HCT116 (cell line): ENCODE data around the gene NACAD. TPM values are rescaled to one million over a fixed set of nuclear protein-coding genes. Genes with fewer than 3 reads are reported as not detected.

Experiments
- ATAC-seq: fragments of 200-7000 bp; cut with Tn5 transposase; 2 replicates; pipeline ENCODE4 v1.9.1; 2020; ENCODE audit warnings: mild to moderate bottlenecking, moderate library complexity
- BruUV-seq: library from RNA; stranded (reverse); fragments of 400-500 nt; replicated peaks from 2 replicates; lab custom pipeline; 2021; lab: Mats Ljungman, UMichigan
- CTCF ChIA-PET: fragments of 300-600 bp; sonication (Branson Sonifier 250); formaldehyde crosslinking; loops from one replicate; lab custom pipeline; 2021; ENCODE audit warnings: antibody characterized with exemption; lab: Charles Lee
- POLR2A ChIA-PET: fragments of 300-600, 350-600 bp; sonication (Branson Sonifier 250); formaldehyde crosslinking; loops from one replicate; lab custom pipeline; 2021; ENCODE audit warnings: antibody characterized with exemption; lab: Charles Lee
- RAD21 ChIA-PET, 2 experiments: fragments of 300-600 bp; sonication (Branson Sonifier 250); formaldehyde crosslinking; loops; one replicate each; lab custom pipeline; 2023; ENCODE audit warnings: low total read pairs in 2 of 2; ENCODE audit not compliant: uncharacterized antibody in 2 of 2, unreplicated experiment in 2 of 2, low non-redundant PET in 1 of 2; lab: Charles Lee
- DNase-seq: peaks from one replicate; pipeline ENCODE4 v3.0.0-alpha.2; 2010; ENCODE audit warnings: low read depth, low spot score
- H2AFZ ChIP-seq: fragments of 200-600 bp; shearing (Covaris generic), sonication (generic); 2 replicates; pipeline ENCODE4 v1.6.1; 2017; ENCODE audit warnings: low read depth, mixed run types, mixed read lengths, antibody characterized with exemption, low read length; ENCODE audit not compliant: poor library complexity, severe bottlenecking
- H3K27ac ChIP-seq: 2 replicates; pipeline ENCODE4 v1.5.1; 2012; ENCODE audit warnings: low read depth, low read length
- H3K27me3 ChIP-seq: fragments of 200-600 bp; sonication (generic); 2 replicates; pipeline ENCODE4 v1.6.1; 2016; ENCODE audit warnings: mixed run types, low read length, mixed read lengths; ENCODE audit not compliant: insufficient read depth
- H3K36me3 ChIP-seq, 2 experiments: fragments of 200-500 bp in 1 of 2; fragments of 200-600 bp in 1 of 2; sonication (Bioruptor generic) in 1 of 2; sonication (generic) in 1 of 2; 2 replicates each; pipeline versions ENCODE4 v1.5.1 to v1.6.1; 2014 to 2016; ENCODE audit warnings: low read length in 2 of 2, inconsistent platforms in 1 of 2, mixed read lengths in 1 of 2, mixed run types in 1 of 2; ENCODE audit not compliant: insufficient read depth in 2 of 2, control insufficient read depth in 1 of 2
- H3K4me1 ChIP-seq, 2 experiments: fragments of 200-600 bp in 1 of 2; sonication (generic) in 1 of 2; 2 replicates each; pipeline versions ENCODE4 v1.5.1 to v1.6.1; 2012 to 2017; ENCODE audit warnings: low read length in 2 of 2, inconsistent platforms in 1 of 2, mild to moderate bottlenecking in 1 of 2, mixed read lengths in 1 of 2, mixed run types in 1 of 2, moderate library complexity in 1 of 2; ENCODE audit not compliant: insufficient read depth in 2 of 2, control insufficient read depth in 1 of 2
- H3K4me2 ChIP-seq: fragments of 200-600 bp; sonication (generic); 2 replicates; pipeline ENCODE4 v1.6.1; 2017; ENCODE audit warnings: mixed run types, low read length, mixed read lengths
- H3K4me3 ChIP-seq, 2 experiments: fragments of 200-600 bp in 1 of 2; sonication (generic) in 1 of 2; replicated peaks in 1 of 2; 2 replicates each; pipeline ENCODE4 v1.5.1; 2011 to 2016; ENCODE audit warnings: low read length in 2 of 2, control low read depth in 1 of 2, low read depth in 1 of 2, mild to moderate bottlenecking in 1 of 2, mixed read lengths in 1 of 2, mixed run types in 1 of 2
- H3K79me2 ChIP-seq: fragments of 200-600 bp; sonication (generic); 2 replicates; pipeline ENCODE4 v1.6.1; 2017; ENCODE audit warnings: mild to moderate bottlenecking, mixed run types, low read length, moderate library complexity, mixed read lengths; ENCODE audit not compliant: insufficient read depth
- H3K9ac ChIP-seq: fragments of 200-600 bp; sonication (generic); 2 replicates; pipeline ENCODE4 v1.6.1; 2016; ENCODE audit warnings: low read length, mixed read lengths
- H3K9me2 ChIP-seq: fragments of 200-600 bp; sonication (generic), shearing (Covaris generic); 2 replicates; pipeline ENCODE4 v1.6.1; 2017; ENCODE audit warnings: mixed run types, mild to moderate bottlenecking, moderate library complexity; ENCODE audit not compliant: insufficient read depth
- H3K9me3 ChIP-seq, 2 experiments: fragments of 200-500 bp in 1 of 2; fragments of 200-600 bp in 1 of 2; sonication (Bioruptor generic) in 1 of 2; sonication (generic) in 1 of 2; 2 replicates each; pipeline ENCODE4 v1.6.1; 2014 to 2017; ENCODE audit warnings: low read length in 2 of 2, mixed read lengths in 2 of 2, inconsistent platforms in 1 of 2, low read depth in 1 of 2, mild to moderate bottlenecking in 1 of 2, mixed run types in 1 of 2, moderate library complexity in 1 of 2; ENCODE audit not compliant: control insufficient read depth in 1 of 2, insufficient read depth in 1 of 2
- H4K20me1 ChIP-seq: fragments of 200-600 bp; sonication (generic), shearing (Covaris generic); 2 replicates; pipeline ENCODE4 v1.6.1; 2017; ENCODE audit warnings: mixed run types, mild to moderate bottlenecking, moderate library complexity; ENCODE audit not compliant: insufficient read depth
- ATF3 ChIP-seq: IDR thresholded peaks from 2 replicates; pipeline ENCODE4 v1.6.1; 2012
- EGR1 ChIP-seq: IDR thresholded peaks from 2 replicates; pipeline ENCODE4 v1.6.1; 2012; ENCODE audit warnings: low read depth
- POLR2A ChIP-seq: IDR thresholded peaks from 2 replicates; pipeline ENCODE4 v1.7.0; 2011; ENCODE audit warnings: borderline replicate concordance; ENCODE audit not compliant: insufficient read depth, insufficient read length; ENCODE audit errors: extremely low read depth
- RAD21 ChIP-seq: IDR thresholded peaks from 2 replicates; pipeline ENCODE4 v1.6.1; 2012; ENCODE audit warnings: low read depth, mild to moderate bottlenecking
- ZBTB33 ChIP-seq: IDR thresholded peaks from 2 replicates; pipeline ENCODE4 v1.6.1; 2011; ENCODE audit warnings: mild to moderate bottlenecking, low read length, moderate library complexity; ENCODE audit not compliant: insufficient replicate concordance; ENCODE audit errors: extremely low read depth
- ZFX ChIP-seq: fragments of 450-650 bp; IDR thresholded peaks from 2 replicates; pipeline ENCODE4 v1.6.1; 2017
- intact Hi-C: fragments of 100-400 bp; cut with micrococcal nuclease; formaldehyde crosslinking; loops from 2 replicates; pipeline ENCODE4 v1.10.0; 2022
- total RNA-seq: library from RNA; stranded (reverse); gene quantifications from one replicate; pipeline ENCODE4 v1.2.1, GENCODE V29; 2021; ENCODE audit not compliant: unreplicated experiment

NACAD gene
- total RNA-seq, 1 experiment from 2014 or later: 0.05 TPM

GRCh38 chr7:45107356-45107755 is 18.6 kb upstream of the NACAD start:
- POLR2A ChIA-PET: no interaction called here
- Histone ChIP-seq H3K27ac (no peak overlapping the region), H4K20me1 (peaks cover 13% of the 10 kb centered on the region), H3K79me2 (peaks cover 89% of the 10 kb centered on the region), H3K4me2 (no peak overlapping the region), H3K27me3 (no peaks in the 10 kb centered on the region), H3K9ac (no peak overlapping the region), H3K9me3 (no peaks in the 10 kb centered on the region), H3K9me2 (no peaks in the 10 kb centered on the region), H3K36me3 (peaks cover 64 to 71% of the 10 kb centered on the region in 2 experiments), H3K4me1 (peaks cover 5% of the 10 kb centered on the region in 2 experiments), H3K4me3 (no peak overlapping the region), H2AFZ (no peak overlapping the region)
- DNase-seq (no peak), ATAC-seq (no peak)
- BruUV-seq: no TSS peak
- RAD21 ChIA-PET: no interaction called here
- intact Hi-C loops: no loop called here
- TF ChIP-seq ZBTB33: no peak
- no peak for TF ChIP-seq EGR1
- TF ChIP-seq ZFX: no peak
- TF ChIP-seq ATF3: no peak
- CTCF ChIA-PET: no interaction called here

GRCh38 chr7:45106820-45107219 is 18.1 kb upstream of the NACAD start:
- Histone ChIP-seq H3K4me2 (no peak overlapping the region), H4K20me1 (peaks cover 13% of the 10 kb centered on the region), H3K9me3 (no peaks in the 10 kb centered on the region), H3K9me2 (no peaks in the 10 kb centered on the region), H2AFZ (no peak overlapping the region), H3K9ac (no peak overlapping the region), H3K27ac (no peak overlapping the region), H3K79me2 (peaks cover 89% of the 10 kb centered on the region), H3K4me1 (peaks cover 5% of the 10 kb centered on the region in 2 experiments), H3K36me3 (peaks cover 69 to 77% of the 10 kb centered on the region in 2 experiments), H3K4me3 (no peak overlapping the region), H3K27me3 (no peaks in the 10 kb centered on the region)
- ChIA-PET POLR2A (no interaction called here), CTCF (no interaction called here), RAD21 (no interaction called here)
- DNase-seq: no peak
- no peak for ATAC-seq
- TF ChIP-seq RAD21: no peak
- no peak for TF ChIP-seq ATF3
- TF ChIP-seq POLR2A: no peak
- no peak for TF ChIP-seq ZBTB33
- TF ChIP-seq ZFX: no peak
- intact Hi-C loops: no loop called here
- no TSS peak for BruUV-seq
